K562 (cell line): Measurements from ENCODE around the gene RRAGD. TPM values are rescaled to one million over a fixed set of nuclear protein-coding genes. Genes with fewer than 3 reads are reported as not detected.

Source experiments
- ELF1 ChIP-seq: fragments of 200-800 bp; sonication (Bioruptor generic); IDR thresholded peaks from 2 replicates; pipeline ENCODE4 v1.6.1; 2016; ENCODE audit warnings: missing genetic modification characterization, missing compliant biosample characterization
- FOS ChIP-seq: IDR thresholded peaks from 3 replicates; pipeline ENCODE4 v1.6.1; 2011; ENCODE audit not compliant: insufficient read length; ENCODE audit errors: extremely low read depth
- HSF4 ChIP-seq: fragments of 250-450 bp; sonication (Bioruptor Pico); IDR thresholded peaks from 2 replicates; pipeline ENCODE4 v2.1.2; 2022; ENCODE audit warnings: mild to moderate bottlenecking, moderate library complexity, borderline replicate concordance
- KDM4B ChIP-seq, 2 experiments: fragments of 450-650 bp in 1 of 2; sonication (generic) in 1 of 2; IDR thresholded peaks; 2 replicates each; pipeline ENCODE4 v1.6.1; 2016 to 2017; ENCODE audit warnings: borderline replicate concordance in 2 of 2, antibody characterized with exemption in 1 of 2, low read depth in 1 of 2, mild to moderate bottlenecking in 1 of 2
- MTA2 ChIP-seq: fragments of 450-650 bp; IDR thresholded peaks from 2 replicates; pipeline ENCODE4 v1.6.1; 2016; ENCODE audit warnings: low read depth
- MTF1 ChIP-seq: fragments of 250-450 bp; sonication (Bioruptor Pico); IDR thresholded peaks from 2 replicates; pipeline ENCODE4 v1.9.0; 2021; ENCODE audit warnings: moderate library complexity, mild to moderate bottlenecking, inconsistent platforms, borderline replicate concordance
- NONO ChIP-seq, 2 experiments: fragments of 200-400 bp in 1 of 2; fragments of 450-650 bp in 1 of 2; formaldehyde crosslinking in 1 of 2; IDR thresholded peaks; 2 replicates each; pipeline ENCODE4 v1.6.1; 2017; ENCODE audit warnings: low read depth in 2 of 2, mild to moderate bottlenecking in 2 of 2, moderate library complexity in 2 of 2, low read length in 1 of 2
- RBM14 ChIP-seq: fragments of 200-400 bp; formaldehyde crosslinking; IDR thresholded peaks from 2 replicates; pipeline ENCODE4 v1.6.1; 2018; ENCODE audit warnings: low read depth, mild to moderate bottlenecking, low read length, moderate library complexity, borderline replicate concordance; ENCODE audit not compliant: insufficient read depth
- SIRT6 ChIP-seq: IDR thresholded peaks from one replicate; pipeline ENCODE4 v1.6.1; 2012; ENCODE audit warnings: low read depth, mild to moderate bottlenecking, control low read depth, inconsistent platforms, low read length, moderate library complexity
- TAF9B ChIP-seq: fragments of 450-650 bp; IDR thresholded peaks from 2 replicates; pipeline ENCODE4 v1.6.1; 2018; ENCODE audit warnings: mild to moderate bottlenecking; ENCODE audit not compliant: partially characterized antibody
- TEAD1 ChIP-seq, 2 experiments: fragments of 450-650 bp in 1 of 2; sonication (generic) in 1 of 2; formaldehyde crosslinking; IDR thresholded peaks; 2 replicates each; pipeline versions ENCODE4 v1.4.0 to v1.8.0; 2020 to 2022; ENCODE audit warnings: mild to moderate bottlenecking in 2 of 2, missing genetic modification reagents in 1 of 2
- polyA plus RNA-seq, 8 experiments: library from polyadenylated mRNA; depleted of rRNA in 4 of 8; stranded (reverse) in 5 of 8; unstranded in 3 of 8; fragments of >200 nt; fragmentation: Nextera tagmentation in 2 of 8; fragmentation: Illumina TruSeq in 1 of 8; extraction: Ambion mirVana in 2 of 8; extraction: Trizol in 1 of 8; gene quantifications; 2 replicates each; pipeline versions ENCODE4 v1.2.1 to v1.2.3, GENCODE V29; 2011 to 2014; ENCODE audit warnings: inconsistent platforms in 1 of 8, missing spikeins in 1 of 8
- total RNA-seq, 7 experiments: library from RNA; depleted of rRNA in 6 of 7; stranded (reverse); fragments of >200 nt in 6 of 7; fragmentation: Illumina TruSeq in 2 of 7; extraction: Trizol in 2 of 7; gene quantifications; 2 replicates each; pipeline versions ENCODE4 v1.2.1 to v1.2.3, GENCODE V29; 2011 to 2021; ENCODE audit warnings: low replicate concordance in 1 of 7
- TF ChIP-seq, protein P1 (sequence below), 2 experiments: IDR thresholded peaks in 1 of 2; conservative IDR thresholded peaks in 1 of 2; 2 replicates each; pipeline ENCODE4 v1.6.1; 2016; ENCODE audit warnings: low read depth in 2 of 2, mild to moderate bottlenecking in 1 of 2, missing compliant biosample characterization in 1 of 2, missing genetic modification characterization in 1 of 2, moderate library complexity in 1 of 2
- TF ChIP-seq, protein P2 (sequence below): fragments of 250-450 bp; sonication (Bioruptor Pico); IDR thresholded peaks from 2 replicates; pipeline ENCODE4 v1.4.0; 2020; ENCODE audit warnings: mild to moderate bottlenecking, moderate library complexity
- TF ChIP-seq, protein P3 (sequence below): fragments of 450-650 bp; formaldehyde crosslinking; conservative IDR thresholded peaks from 2 replicates; pipeline ENCODE4 v1.4.0; 2022; ENCODE audit warnings: mild to moderate bottlenecking, missing genetic modification characterization
- TF ChIP-seq, protein P4 (sequence below): fragments of 450-650 bp; IDR thresholded peaks from 2 replicates; pipeline ENCODE4 v1.6.1; 2016; ENCODE audit warnings: low read depth, mild to moderate bottlenecking, moderate library complexity
- TF ChIP-seq, protein P5 (sequence below): IDR thresholded peaks from 2 replicates; pipeline ENCODE4 v1.6.1; 2011; ENCODE audit not compliant: insufficient read length; ENCODE audit errors: extremely low read depth

Gene RRAGD
- total and polyA plus RNA-seq, 9 of the 15 experiments (the other 6 are each of a cell fraction or from before 2014, with no cell fraction given) = 0.03 to 0.07 (median 0.04) TPM; not detected in 6

DNA sequence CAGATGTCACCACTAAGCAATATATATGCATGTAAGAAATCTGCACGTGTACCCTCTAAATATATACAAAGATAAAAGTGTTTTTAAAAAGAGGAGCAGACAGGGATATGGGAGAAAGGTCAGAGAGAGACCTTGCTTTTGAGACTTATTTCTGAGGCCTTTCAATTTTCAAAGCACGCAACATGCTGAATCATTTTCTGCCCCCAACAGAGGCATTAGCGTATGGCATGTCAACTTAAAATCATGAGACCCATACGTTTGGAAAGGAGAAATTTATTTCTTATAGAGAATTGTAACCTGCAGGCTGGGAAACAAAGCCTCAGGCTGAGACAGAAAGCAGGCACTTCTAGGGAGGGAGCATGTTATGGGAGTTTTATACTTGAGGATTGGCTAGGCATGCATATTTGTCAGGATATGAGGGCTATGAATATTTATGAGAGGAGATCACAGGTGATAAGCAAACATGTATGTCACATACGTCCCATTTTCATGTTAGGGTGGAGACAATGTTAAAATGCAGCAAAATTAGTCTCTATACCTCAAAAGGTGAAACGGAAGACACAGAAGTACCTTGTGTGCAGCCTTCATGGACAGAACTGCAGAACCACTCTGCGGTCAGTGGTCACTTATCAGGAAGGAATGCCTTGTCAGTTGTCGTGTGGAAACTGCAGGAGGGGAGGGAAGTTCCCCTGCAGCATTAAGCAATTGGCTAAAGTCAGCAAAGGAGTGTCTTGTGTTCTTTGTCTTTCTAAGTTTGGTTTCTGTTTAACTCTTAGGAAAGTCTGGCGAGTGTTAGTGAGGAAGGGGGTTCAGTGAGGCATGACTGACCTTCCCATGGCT lies 90.7 kb downstream of the RRAGD start (continued):
- TF ChIP-seq, protein P1, sequence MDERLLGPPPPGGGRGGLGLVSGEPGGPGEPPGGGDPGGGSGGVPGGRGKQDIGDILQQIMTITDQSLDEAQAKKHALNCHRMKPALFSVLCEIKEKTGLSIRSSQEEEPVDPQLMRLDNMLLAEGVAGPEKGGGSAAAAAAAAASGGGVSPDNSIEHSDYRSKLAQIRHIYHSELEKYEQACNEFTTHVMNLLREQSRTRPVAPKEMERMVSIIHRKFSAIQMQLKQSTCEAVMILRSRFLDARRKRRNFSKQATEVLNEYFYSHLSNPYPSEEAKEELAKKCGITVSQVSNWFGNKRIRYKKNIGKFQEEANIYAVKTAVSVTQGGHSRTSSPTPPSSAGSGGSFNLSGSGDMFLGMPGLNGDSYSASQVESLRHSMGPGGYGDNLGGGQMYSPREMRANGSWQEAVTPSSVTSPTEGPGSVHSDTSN (CRISPR knock-in tag; IDR thresholded peaks at IDR 0.05; ENCODE audit: low read depth) = no peak
- TF ChIP-seq, protein P1 (tag; conservative IDR thresholded peaks at IDR 0.05; ENCODE audit: low read depth) = peak; percentile 51; the same call in 1 of the 2 replicates
- TF ChIP-seq NONO (IDR thresholded peaks at IDR 0.05; ENCODE audit: low read depth in 2 of 2, low read length in 1 of 2) = no peak
- no peak for TF ChIP-seq ELF1
- TF ChIP-seq RBM14 = no peak
- TF ChIP-seq MTA2 = peak; percentile 77
- no peak for TF ChIP-seq SIRT6
- TF ChIP-seq HSF4 (CRISPR knock-in tag) = no peak
- no peak for TF ChIP-seq KDM4B (IDR thresholded peaks at IDR 0.05; ENCODE audit: borderline replicate concordance in 2 of 2, low read depth in 1 of 2)
- TF ChIP-seq, protein P2, sequence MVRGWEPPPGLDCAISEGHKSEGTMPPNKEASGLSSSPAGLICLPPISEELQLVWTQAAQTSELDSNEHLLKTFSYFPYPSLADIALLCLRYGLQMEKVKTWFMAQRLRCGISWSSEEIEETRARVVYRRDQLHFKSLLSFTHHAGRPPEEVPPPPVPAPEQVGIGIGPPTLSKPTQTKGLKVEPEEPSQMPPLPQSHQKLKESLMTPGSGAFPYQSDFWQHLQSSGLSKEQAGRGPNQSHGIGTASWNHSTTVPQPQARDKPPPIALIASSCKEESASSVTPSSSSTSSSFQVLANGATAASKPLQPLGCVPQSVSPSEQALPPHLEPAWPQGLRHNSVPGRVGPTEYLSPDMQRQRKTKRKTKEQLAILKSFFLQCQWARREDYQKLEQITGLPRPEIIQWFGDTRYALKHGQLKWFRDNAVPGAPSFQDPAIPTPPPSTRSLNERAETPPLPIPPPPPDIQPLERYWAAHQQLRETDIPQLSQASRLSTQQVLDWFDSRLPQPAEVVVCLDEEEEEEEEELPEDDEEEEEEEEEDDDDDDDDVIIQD (CRISPR knock-in tag) = no peak
- TF ChIP-seq TAF9B = no peak
- TF ChIP-seq FOS = no peak
- TF ChIP-seq, protein P3, sequence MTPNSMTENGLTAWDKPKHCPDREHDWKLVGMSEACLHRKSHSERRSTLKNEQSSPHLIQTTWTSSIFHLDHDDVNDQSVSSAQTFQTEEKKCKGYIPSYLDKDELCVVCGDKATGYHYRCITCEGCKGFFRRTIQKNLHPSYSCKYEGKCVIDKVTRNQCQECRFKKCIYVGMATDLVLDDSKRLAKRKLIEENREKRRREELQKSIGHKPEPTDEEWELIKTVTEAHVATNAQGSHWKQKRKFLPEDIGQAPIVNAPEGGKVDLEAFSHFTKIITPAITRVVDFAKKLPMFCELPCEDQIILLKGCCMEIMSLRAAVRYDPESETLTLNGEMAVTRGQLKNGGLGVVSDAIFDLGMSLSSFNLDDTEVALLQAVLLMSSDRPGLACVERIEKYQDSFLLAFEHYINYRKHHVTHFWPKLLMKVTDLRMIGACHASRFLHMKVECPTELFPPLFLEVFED = no peak
- peak; percentile 97 to 98 for TF ChIP-seq TEAD1 (CRISPR knock-in tag; IDR thresholded peaks at IDR 0.05)
- TF ChIP-seq, protein P4, sequence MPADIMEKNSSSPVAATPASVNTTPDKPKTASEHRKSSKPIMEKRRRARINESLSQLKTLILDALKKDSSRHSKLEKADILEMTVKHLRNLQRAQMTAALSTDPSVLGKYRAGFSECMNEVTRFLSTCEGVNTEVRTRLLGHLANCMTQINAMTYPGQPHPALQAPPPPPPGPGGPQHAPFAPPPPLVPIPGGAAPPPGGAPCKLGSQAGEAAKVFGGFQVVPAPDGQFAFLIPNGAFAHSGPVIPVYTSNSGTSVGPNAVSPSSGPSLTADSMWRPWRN = peak; percentile 97
- no peak for TF ChIP-seq MTF1 (CRISPR knock-in tag)
- TF ChIP-seq, protein P5, sequence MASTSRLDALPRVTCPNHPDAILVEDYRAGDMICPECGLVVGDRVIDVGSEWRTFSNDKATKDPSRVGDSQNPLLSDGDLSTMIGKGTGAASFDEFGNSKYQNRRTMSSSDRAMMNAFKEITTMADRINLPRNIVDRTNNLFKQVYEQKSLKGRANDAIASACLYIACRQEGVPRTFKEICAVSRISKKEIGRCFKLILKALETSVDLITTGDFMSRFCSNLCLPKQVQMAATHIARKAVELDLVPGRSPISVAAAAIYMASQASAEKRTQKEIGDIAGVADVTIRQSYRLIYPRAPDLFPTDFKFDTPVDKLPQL = no peak
